AG04449 (cell line): ENCODE measurements around the gene DOCK11.

ENCODE experiments used
- CTCF ChIA-PET: fragments of 350-600 bp; formaldehyde crosslinking; extraction: SDS; loops from one replicate; lab custom pipeline; 2021; ENCODE audit warnings: antibody characterized with exemption; lab: Yijun Ruan, JAX
- POLR2A ChIA-PET: fragments of 400-600, 350-600 bp; formaldehyde crosslinking; extraction: SDS; loops from one replicate; lab custom pipeline; 2020; ENCODE audit warnings: antibody characterized with exemption, inconsistent platforms; lab: Yijun Ruan, JAX
- DNase-seq: peaks from one replicate; pipeline ENCODE4 v3.0.0-alpha.2; 2010; ENCODE audit warnings: low read depth, low spot score
- H3K4me3 ChIP-seq: 2 replicates; pipeline ENCODE4 v1.5.1; 2011; ENCODE audit warnings: low read depth, mild to moderate bottlenecking, control low read depth, low read length
- CTCF ChIP-seq: IDR thresholded peaks from one replicate; pipeline ENCODE4 v1.5.1; 2011; ENCODE audit warnings: mild to moderate bottlenecking, moderate library complexity, low read length, control low read depth, inconsistent platforms; ENCODE audit not compliant: insufficient read depth; ENCODE audit errors: missing control alignments

Gene DOCK11

DNA sequence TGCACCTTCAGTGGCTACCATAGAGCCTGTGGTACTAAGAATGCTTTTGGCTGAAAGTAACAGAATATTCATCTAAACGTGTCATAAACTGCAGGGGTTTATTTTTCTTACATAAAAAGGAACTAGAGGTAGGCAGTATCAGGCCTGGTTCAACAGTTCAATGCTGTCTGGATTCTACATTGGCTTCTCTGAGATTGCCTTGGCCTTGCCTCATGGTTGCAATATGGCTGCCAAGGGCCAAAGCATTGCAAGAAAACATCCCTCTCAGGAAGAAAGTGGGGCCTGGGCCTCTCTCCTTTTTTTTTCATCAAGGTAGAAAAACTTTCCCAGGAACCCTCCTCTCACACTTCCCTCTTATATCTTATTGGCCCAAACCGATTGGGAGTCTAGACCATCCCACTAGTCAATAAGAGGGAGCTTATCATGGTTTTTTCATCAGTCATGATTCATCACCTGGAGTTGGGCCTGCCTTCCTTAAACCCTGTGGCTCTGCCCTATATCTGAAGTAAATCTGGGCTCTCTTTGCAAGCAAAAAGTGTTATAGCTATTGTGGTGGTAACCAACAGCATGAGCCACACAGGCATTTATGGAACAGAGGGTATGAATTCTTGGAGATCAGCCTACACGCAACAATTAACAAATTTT, 1.8 kb upstream of the DOCK11 start:
- DNase-seq = no peak
- CTCF ChIA-PET = no interaction called here
- POLR2A ChIA-PET = no interaction called here
- H3K4me3 ChIP-seq = no peak overlapping the region
- no peak for TF ChIP-seq CTCF

GRCh38 chrX:118495958-118496762, 545 bp downstream of the DOCK11 start:
- CTCF ChIA-PET = interaction anchor here (0.7 to 1.3 kb wide), 3 partner anchors 104 to 107 kb away, joined by 3 to 5 read pairs (median 4); no protein-coding TSS in a partner anchor
- DNase-seq = no peak
- POLR2A ChIA-PET = interaction anchor here (1.6 to 1.8 kb wide), 2 partner anchors 24 to 70 kb away, joined by 4 to 5 read pairs; no protein-coding TSS in a partner anchor
- H3K4me3 ChIP-seq = peak overlapping the region; percentile 70
- TF ChIP-seq CTCF = no peak

DNA sequence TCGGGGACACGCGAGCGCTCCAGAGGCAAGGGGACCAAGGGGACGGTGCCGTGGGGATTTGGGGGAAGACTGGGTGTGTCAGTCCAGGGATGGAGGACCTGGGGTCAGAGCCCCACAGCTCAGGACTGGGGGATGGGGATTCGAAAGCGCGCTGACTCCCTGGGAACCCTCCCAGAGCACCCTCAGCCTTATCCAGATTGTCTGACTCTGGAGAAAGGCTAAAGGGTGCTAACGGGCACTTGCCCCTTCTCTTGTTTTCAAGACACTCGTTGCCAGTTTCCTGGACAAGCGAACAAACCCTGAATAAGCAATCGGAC, 1.1 kb downstream of the DOCK11 start:
- H3K4me3 ChIP-seq = peak overlapping the region; percentile 70
- no peak for TF ChIP-seq CTCF
- ChIA-PET POLR2A (interaction anchor here (1.6 to 1.8 kb wide), 2 partner anchors 24 to 70 kb away, joined by 4 to 5 read pairs; no protein-coding TSS in a partner anchor), CTCF (interaction anchor here (0.7 kb wide), 1 partner anchor 106 kb away, joined by 4 read pairs; no protein-coding TSS in a partner anchor)
- DNase-seq = no peak

- TF ChIP-seq CTCF = no peak
- no peak for DNase-seq
- POLR2A ChIA-PET = interaction anchor here (1.6 kb wide), 1 partner anchor 23 kb away, joined by 5 read pairs; no protein-coding TSS in a partner anchor
- peak overlapping the region; percentile 70 for H3K4me3 ChIP-seq
- CTCF ChIA-PET = no interaction called here
Measured at GRCh38 chrX:118497180-118497818, 1.7 kb downstream of the DOCK11 start.

DNA sequence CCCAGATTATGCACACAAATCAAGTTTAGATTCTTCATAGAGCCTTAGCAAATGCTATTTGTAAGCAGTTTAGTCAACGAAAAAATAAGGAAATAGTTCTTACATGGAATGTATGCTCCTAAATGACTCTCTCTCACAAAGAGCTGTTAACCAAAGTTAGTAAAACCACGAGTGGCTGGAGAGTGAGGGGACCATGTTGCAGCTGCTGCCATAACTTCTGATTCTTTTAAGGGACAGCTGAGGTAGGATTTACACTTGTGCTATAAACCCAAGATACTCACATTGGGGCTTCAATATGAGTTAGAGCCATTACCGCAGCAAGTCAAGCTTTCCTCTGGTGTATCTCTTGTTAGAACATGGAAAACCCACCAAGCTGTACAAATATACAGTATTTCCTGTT, 2.7 kb downstream of the DOCK11 start:
- no peak for TF ChIP-seq CTCF
- H3K4me3 ChIP-seq = no peak overlapping the region
- POLR2A ChIA-PET = no interaction called here
- no peak for DNase-seq
- CTCF ChIA-PET = interaction anchor here (1.9 kb wide), 1 partner anchor 103 kb away, joined by 5 read pairs; no protein-coding TSS in a partner anchor
